Astrocyte (in vitro differentiated cells and primary cell): ENCODE results near the gene FUT2. TPM values are rescaled to one million over a fixed set of nuclear protein-coding genes. Genes with fewer than 3 reads are reported as not detected.

Experiments
- DNase-seq: peaks from one replicate; pipeline ENCODE4 v3.0.0-alpha.2; 2010; ENCODE audit warnings: low read depth
- FAIRE-seq: peaks from 2 replicates; lab custom pipeline; 2011; peaks lifted over from hg19 to GRCh38; lab: Jason Lieb, UNC
- H2AFZ ChIP-seq: 2 replicates; pipeline ENCODE4 v1.6.0; 2012; ENCODE audit warnings: low read depth, low read length, inconsistent platforms
- H3K27ac ChIP-seq: 2 replicates; pipeline ENCODE4 v1.5.1; 2011; ENCODE audit warnings: low read depth, low read length, inconsistent platforms
- H3K27me3 ChIP-seq: 2 replicates; pipeline ENCODE4 v1.6.0; 2011; ENCODE audit warnings: low read length, inconsistent platforms; ENCODE audit not compliant: insufficient read depth
- H3K36me3 ChIP-seq: 2 replicates; pipeline ENCODE4 v1.5.1; 2011; ENCODE audit warnings: low read length, inconsistent platforms; ENCODE audit not compliant: insufficient read depth
- H3K4me1 ChIP-seq: 2 replicates; pipeline ENCODE4 v1.5.1; 2011; ENCODE audit warnings: low read length, inconsistent platforms; ENCODE audit not compliant: insufficient read depth
- H3K4me2 ChIP-seq: 2 replicates; pipeline ENCODE4 v1.6.0; 2012; ENCODE audit warnings: low read length, inconsistent platforms
- H3K4me3 ChIP-seq: 2 replicates; pipeline ENCODE4 v1.5.1; 2011; ENCODE audit warnings: low read depth, mild to moderate bottlenecking, low read length, inconsistent platforms; ENCODE audit not compliant: insufficient read depth
- H3K79me2 ChIP-seq: 2 replicates; pipeline ENCODE4 v1.6.0; 2012; ENCODE audit warnings: mild to moderate bottlenecking, low read length, inconsistent platforms; ENCODE audit not compliant: insufficient read depth
- H3K9ac ChIP-seq: 2 replicates; pipeline ENCODE4 v1.6.0; 2012; ENCODE audit warnings: mild to moderate bottlenecking, low read length, inconsistent platforms
- H3K9me3 ChIP-seq: 2 replicates; pipeline ENCODE4 v1.5.1; 2012; ENCODE audit warnings: low read depth, mild to moderate bottlenecking, low read length, inconsistent platforms; ENCODE audit not compliant: insufficient read depth
- H4K20me1 ChIP-seq: 2 replicates; pipeline ENCODE4 v1.6.0; 2012; ENCODE audit warnings: low read length, inconsistent platforms; ENCODE audit not compliant: insufficient read depth
- H3K27ac Mint-ChIP-seq: one replicate; pipeline ENCODE4 v1.8.0; 2021; ENCODE audit warnings: mild to moderate bottlenecking, mixed read lengths; ENCODE audit not compliant: unreplicated experiment
- H3K27me3 Mint-ChIP-seq: one replicate; pipeline ENCODE4 v1.8.0; 2021; ENCODE audit warnings: low read depth, mixed read lengths; ENCODE audit not compliant: unreplicated experiment
- H3K36me3 Mint-ChIP-seq: one replicate; pipeline ENCODE4 v1.8.0; 2021; ENCODE audit warnings: low read depth, mixed read lengths; ENCODE audit not compliant: unreplicated experiment
- H3K4me1 Mint-ChIP-seq: one replicate; pipeline ENCODE4 v1.8.0; 2021; ENCODE audit warnings: low read depth, mixed read lengths; ENCODE audit not compliant: unreplicated experiment
- H3K4me3 Mint-ChIP-seq: one replicate; pipeline ENCODE4 v1.8.0; 2021; ENCODE audit warnings: mild to moderate bottlenecking, moderate library complexity, mixed read lengths; ENCODE audit not compliant: unreplicated experiment
- H3K9me3 Mint-ChIP-seq: one replicate; pipeline ENCODE4 v1.8.0; 2021; ENCODE audit warnings: mild to moderate bottlenecking, mixed read lengths; ENCODE audit not compliant: unreplicated experiment
- EZH2 ChIP-seq: IDR thresholded peaks from 2 replicates; pipeline ENCODE4 v1.6.1; 2012; ENCODE audit warnings: mild to moderate bottlenecking, low read length, inconsistent platforms; ENCODE audit not compliant: insufficient read depth
- total RNA-seq: library from RNA; stranded (reverse); gene quantifications from 2 replicates; pipeline ENCODE4 v1.2.1, GENCODE V29; 2021
- TF ChIP-seq, protein P1 (sequence below): IDR thresholded peaks from 2 replicates; pipeline ENCODE4 v1.5.1; 2011; ENCODE audit warnings: low read depth, mild to moderate bottlenecking, inconsistent platforms, low read length, moderate library complexity; ENCODE audit not compliant: insufficient read depth

FUT2 gene
- total RNA-seq, 1 donor from 2014 or later = not detected

DNA sequence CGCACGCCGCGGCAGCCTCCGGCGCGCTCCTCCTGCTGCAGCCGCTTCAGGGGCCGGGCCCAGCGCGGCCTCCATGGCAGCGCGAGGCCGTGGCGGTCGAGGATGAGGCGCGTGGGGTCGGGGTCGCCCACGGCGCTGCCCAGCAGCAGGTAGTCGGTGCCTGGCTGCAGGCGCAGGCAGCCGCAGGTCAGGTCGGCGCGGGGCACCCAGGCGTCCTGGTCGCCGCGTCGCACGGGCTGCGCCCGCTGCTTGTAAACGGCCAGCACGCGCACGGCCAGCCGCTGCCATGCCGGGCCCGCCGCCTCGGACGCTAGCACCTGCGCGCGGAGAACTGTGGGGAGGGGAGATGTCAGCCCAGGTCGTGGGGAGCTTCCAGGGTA, 34.1 kb upstream of the FUT2 start:
- Histone ChIP-seq H3K4me1 (peaks cover 8% of the 10 kb centered on the region), H3K9me3 (no peaks in the 10 kb centered on the region), H2AFZ (no peak overlapping the region), H3K9ac (no peak overlapping the region), H3K79me2 (no peaks in the 10 kb centered on the region), H3K27ac (no peak overlapping the region), H3K4me2 (no peak overlapping the region), H3K27me3 (no peaks in the 10 kb centered on the region), H3K36me3 (no peaks in the 10 kb centered on the region), H4K20me1 (no peaks in the 10 kb centered on the region), H3K4me3 (no peak overlapping the region)
- H3K27ac Mint-ChIP-seq = no peak overlapping the region
- H3K9me3 Mint-ChIP-seq = no peaks in the 10 kb centered on the region
- H3K27me3 Mint-ChIP-seq = peaks cover 3% of the 10 kb centered on the region
- H3K4me3 Mint-ChIP-seq = no peak overlapping the region
- peaks cover 2% of the 10 kb centered on the region for H3K36me3 Mint-ChIP-seq
- DNase-seq (no peak), FAIRE-seq (no peak)
- H3K4me1 Mint-ChIP-seq = peaks cover 4% of the 10 kb centered on the region
- TF ChIP-seq EZH2 = no peak
- TF ChIP-seq, protein P1, sequence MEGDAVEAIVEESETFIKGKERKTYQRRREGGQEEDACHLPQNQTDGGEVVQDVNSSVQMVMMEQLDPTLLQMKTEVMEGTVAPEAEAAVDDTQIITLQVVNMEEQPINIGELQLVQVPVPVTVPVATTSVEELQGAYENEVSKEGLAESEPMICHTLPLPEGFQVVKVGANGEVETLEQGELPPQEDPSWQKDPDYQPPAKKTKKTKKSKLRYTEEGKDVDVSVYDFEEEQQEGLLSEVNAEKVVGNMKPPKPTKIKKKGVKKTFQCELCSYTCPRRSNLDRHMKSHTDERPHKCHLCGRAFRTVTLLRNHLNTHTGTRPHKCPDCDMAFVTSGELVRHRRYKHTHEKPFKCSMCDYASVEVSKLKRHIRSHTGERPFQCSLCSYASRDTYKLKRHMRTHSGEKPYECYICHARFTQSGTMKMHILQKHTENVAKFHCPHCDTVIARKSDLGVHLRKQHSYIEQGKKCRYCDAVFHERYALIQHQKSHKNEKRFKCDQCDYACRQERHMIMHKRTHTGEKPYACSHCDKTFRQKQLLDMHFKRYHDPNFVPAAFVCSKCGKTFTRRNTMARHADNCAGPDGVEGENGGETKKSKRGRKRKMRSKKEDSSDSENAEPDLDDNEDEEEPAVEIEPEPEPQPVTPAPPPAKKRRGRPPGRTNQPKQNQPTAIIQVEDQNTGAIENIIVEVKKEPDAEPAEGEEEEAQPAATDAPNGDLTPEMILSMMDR = no peak

DNA sequence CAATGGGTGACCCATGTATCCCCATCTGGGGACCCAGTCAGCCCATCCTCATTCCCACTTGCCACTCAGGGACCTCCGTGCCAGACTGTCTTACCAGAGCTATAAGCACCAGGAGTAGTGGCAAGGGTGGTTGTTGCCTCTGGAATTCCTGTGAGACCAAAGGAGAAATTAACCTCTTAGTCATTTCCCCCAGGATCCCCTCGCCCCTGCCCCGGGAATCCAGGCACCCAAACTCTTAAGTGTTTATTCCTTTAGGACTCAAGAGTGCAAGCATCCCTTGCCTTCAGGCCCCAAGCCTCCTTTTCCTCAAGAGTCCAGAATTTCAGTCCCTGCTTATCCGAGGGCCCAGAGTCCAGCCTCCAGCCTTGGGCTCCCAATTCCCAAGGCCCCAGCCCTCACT, 32.1 kb upstream of the FUT2 start:
- FAIRE-seq = no peak
- H3K4me2 ChIP-seq = no peak overlapping the region
- H3K27ac ChIP-seq = no peak overlapping the region
- no peak overlapping the region for H3K9ac ChIP-seq
- H2AFZ ChIP-seq = no peak overlapping the region
- no peak for DNase-seq
- peaks cover 9% of the 10 kb centered on the region for H3K27me3 Mint-ChIP-seq
- H3K79me2 ChIP-seq = no peaks in the 10 kb centered on the region
- no peaks in the 10 kb centered on the region for H3K4me1 ChIP-seq
- H3K36me3 Mint-ChIP-seq = peaks cover 2% of the 10 kb centered on the region
- no peak overlapping the region for H3K4me3 Mint-ChIP-seq
- no peak overlapping the region for H3K4me3 ChIP-seq
- no peak overlapping the region for H3K27ac Mint-ChIP-seq
- no peaks in the 10 kb centered on the region for H3K27me3 ChIP-seq
- TF ChIP-seq, protein P1 = no peak
- no peak for TF ChIP-seq EZH2
- no peaks in the 10 kb centered on the region for H3K36me3 ChIP-seq
- H3K9me3 ChIP-seq = no peaks in the 10 kb centered on the region
- no peaks in the 10 kb centered on the region for H3K9me3 Mint-ChIP-seq
- H3K4me1 Mint-ChIP-seq = no peaks in the 10 kb centered on the region
- H4K20me1 ChIP-seq = no peaks in the 10 kb centered on the region

DNA sequence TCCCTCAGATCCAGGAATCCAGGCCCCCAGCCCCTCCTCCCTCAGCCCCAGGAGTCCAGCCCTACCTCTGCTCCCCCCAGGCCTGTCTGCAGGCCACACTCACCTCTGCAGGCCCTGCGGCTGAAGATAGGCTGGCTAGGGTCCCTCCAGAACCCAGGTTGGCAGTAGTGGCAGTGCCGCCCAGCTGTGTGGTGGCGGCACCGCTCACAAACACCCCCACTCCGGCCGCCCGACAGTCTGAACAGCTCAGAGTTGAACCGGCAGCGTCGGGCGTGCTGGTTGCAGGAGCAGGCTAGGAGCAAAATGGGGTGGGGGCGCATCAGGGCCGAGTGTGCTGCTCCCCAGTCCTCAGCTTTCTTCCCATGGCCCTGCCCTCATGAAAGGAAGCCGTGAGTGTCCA, 31.3 kb upstream of the FUT2 start:
- Histone ChIP-seq H3K36me3 (no peaks in the 10 kb centered on the region), H3K9ac (no peak overlapping the region), H3K9me3 (no peaks in the 10 kb centered on the region), H3K79me2 (no peaks in the 10 kb centered on the region), H3K4me3 (no peak overlapping the region), H2AFZ (no peak overlapping the region), H3K4me2 (no peak overlapping the region), H3K27ac (no peak overlapping the region), H3K27me3 (no peaks in the 10 kb centered on the region), H3K4me1 (no peaks in the 10 kb centered on the region), H4K20me1 (no peaks in the 10 kb centered on the region)
- TF ChIP-seq, protein P1 = no peak
- no peak for TF ChIP-seq EZH2
- no peak overlapping the region for H3K27ac Mint-ChIP-seq
- H3K9me3 Mint-ChIP-seq = no peaks in the 10 kb centered on the region
- no peaks in the 10 kb centered on the region for H3K4me1 Mint-ChIP-seq
- no peak overlapping the region for H3K4me3 Mint-ChIP-seq
- H3K27me3 Mint-ChIP-seq = peaks cover 7% of the 10 kb centered on the region
- no peak for DNase-seq
- H3K36me3 Mint-ChIP-seq = peaks cover 2% of the 10 kb centered on the region
- FAIRE-seq = no peak
